NCI-H748 (cell line): Measurements from ENCODE around the gene ERN1.

Experiments
- DNase-seq: peaks from one replicate; lab custom pipeline; 2025; ENCODE audit not compliant: unreplicated experiment; lab: John Stamatoyannopoulos, UW

Gene ERN1

GRCh38 chr17:64158406-64158805, 28.5 kb upstream of the ERN1 start:
- DNase-seq: no peak

GRCh38 chr17:64157669-64158180, 27.8 kb upstream of the ERN1 start:
- no peak for DNase-seq

DNA sequence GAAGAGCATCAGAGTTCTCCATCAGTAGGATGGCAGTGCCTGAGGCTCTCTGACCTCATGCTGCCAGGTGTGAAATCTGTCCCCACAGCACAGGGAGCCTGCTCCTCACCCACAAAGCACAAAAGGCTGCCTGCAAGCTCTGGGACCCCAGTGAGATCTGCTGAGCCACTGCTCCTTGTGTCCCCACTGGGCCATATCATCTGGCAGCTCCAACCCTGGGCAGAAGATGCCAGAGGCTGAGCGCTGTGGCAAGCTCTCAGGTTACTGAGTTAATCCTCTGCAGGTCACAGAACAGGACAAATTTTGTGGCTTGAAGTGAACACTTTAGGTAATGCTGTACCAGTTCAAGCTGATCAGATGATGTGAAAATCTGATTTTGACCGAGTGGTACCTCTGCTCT, 26.7 kb upstream of the ERN1 start:
- DNase-seq: no peak

DNA sequence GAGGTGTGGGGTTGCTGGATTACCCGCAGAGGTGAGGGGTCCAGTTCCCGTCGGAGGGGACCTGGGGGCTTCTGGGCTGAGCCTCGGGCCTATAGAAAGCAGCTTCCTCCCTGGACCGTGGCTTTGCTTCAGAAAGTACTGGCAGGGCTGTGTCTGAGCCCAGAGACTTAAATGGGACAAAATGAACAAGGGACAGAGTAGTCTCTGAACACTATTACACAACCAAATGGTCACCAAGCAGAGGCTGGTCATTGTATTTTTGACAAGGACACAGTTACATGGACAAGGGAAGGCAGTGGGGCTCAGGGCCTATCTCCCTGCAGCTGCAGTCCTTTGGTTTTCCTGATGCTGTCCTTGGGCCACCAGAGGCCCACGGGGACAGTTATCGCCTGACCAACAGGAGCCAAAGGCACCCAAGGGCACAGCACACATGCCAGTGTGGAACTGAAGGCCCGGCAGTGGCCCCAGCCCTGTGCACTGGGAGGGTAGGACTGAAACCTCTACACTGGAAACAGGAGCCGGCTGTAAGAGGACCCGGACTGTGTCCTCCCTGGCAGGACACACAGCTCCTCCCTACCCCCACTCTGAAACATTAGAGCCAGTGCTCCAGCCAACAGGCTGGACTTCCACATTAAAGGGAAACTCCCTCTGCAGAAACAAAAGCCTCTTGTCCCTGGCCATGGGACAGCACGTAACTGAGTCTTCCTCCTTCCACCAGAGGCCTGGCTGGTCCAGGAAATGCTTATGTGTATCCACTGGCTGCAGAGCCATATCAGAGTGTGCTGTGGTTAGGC, 26.0 kb upstream of the ERN1 start:
- DNase-seq: no peak

DNA sequence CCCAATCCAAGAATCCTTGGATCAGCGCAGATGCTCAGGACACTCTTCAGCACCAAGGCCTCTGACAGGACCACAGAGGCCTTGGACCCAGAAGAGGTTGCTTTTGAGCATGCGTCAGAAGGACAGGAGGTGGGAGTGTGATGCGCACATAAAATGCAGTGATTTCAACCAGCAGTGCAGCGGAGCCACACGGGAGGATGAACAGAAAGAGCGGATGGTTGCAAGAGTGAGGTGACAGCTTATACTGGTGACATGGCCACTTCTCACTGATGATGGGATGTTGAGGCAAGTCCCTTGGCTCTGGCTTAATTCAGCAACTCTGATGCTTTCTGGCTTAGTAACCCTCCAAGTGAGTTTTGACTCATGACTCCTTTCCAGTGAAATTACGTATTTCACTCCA, 25.2 kb upstream of the ERN1 start:
- no peak for DNase-seq

DNA sequence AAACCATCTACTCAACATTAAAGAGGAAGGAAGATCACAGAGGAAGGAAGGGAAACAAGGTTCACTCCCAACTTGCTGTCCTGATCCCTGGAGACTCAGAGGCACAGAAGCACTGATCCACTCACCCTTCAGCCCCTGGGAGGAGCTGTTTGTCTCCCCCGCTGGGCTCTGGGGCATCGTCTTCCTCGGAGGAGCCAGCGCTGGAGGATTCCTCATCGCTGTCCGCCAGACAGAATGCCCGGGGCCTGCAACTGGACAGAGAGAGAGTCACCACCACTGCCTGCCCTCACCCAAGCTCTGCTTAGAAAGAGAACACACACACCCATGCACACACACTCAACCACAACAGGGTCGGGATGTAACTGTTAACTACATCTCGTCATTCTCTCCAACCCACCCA, 24.8 kb upstream of the ERN1 start:
- no peak for DNase-seq

GRCh38 chr17:64154313-64154695, 24.4 kb upstream of the ERN1 start:
- no peak for DNase-seq

DNA sequence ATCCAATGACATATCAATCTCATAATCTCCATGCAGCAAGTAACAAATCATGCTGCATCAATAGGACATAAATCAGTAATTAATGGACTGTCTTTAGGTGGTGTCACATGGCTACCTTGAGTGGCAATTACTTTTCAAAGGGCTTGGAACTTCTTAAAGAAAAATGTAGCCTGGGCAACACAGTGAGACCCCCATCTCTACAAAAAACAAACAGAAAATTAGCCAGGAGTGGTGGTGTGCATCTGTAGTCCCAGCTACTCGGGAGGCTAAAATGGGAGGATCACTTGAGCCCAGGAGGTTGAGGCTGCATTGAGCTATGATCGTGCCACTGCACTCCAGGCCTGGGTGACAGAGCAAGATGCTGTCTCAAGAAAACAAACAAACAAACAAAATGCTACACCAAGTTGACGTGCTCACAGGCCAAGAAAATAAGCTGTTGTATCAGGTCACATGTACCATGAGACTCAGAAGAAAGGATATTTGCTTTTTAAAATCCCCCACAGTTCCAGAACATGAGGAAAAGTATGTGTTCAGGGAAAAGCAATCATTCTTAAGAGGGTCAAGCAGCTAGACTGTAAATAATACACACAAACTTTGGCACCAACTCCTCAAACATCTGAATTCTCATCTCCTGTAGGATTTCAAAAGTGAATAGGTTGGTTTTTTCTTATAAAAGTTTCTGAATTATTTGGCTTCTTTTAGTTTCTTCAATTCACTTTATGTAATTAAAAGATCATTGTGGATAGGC, 23.8 kb upstream of the ERN1 start:
- no peak for DNase-seq

GRCh38 chr17:64152428-64153125, 22.6 kb upstream of the ERN1 start:
- no peak for DNase-seq

- DNase-seq: no peak
These were observed 21.0 kb upstream of the ERN1 start for GRCh38 chr17:64151016-64151368.

DNA sequence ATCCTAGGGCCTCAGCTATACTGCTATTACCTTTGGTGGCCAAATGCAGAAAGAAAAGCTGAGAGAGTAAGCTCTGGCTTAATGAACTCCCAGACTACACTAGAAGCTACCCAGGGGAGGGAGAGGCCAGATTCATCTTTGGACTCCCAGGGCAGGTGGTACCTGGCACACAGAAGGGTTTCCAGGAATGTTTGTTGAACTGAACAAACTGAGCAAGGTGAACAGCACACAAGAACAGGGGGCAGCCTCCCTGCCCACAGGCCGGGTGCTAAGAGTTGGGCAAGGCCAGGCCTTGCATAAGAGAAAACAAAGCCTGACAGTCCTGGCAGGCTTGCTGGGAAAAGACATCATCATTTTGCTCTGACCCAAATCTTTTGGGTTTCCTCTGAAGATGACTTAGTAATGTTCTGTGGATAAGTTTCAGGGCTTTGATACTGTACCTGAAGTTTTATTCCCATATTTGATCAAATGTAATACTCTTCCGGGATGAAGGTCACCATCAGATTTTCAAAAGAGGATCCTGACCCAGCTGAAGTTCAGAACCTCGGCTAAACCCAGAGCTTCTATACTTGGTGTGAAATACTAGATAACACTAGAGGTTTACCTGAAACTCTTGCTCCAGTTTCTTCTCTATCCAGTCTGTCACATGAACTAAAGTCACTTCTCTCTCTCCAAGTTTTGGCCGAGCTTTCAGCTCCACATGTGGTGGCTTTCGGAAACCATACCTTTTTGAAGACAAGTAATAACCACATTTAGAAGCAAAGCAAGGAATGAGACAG, 20.5 kb upstream of the ERN1 start:
- no peak for DNase-seq

DNA sequence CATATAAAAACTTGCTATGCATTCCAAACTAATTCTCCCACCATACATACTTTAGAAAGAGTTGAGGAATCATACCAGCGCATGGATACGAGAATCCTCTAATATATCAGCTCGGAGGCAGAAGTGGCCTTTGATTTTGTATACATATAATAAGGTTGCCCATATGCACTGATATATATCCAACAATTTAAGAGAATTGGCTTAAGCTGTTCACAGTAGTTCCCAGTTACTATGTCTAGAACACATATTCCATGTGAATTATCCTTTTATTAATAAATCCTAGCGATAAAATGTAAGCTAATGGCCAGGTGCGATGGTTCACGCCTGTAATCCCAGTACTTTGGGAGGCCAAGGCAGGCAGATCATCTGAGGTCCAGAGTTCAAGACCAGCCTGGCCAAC, 19.3 kb upstream of the ERN1 start:
- DNase-seq: no peak

- no peak for DNase-seq
These were observed 18.8 kb upstream of the ERN1 start for GRCh38 chr17:64148699-64149098.

DNA sequence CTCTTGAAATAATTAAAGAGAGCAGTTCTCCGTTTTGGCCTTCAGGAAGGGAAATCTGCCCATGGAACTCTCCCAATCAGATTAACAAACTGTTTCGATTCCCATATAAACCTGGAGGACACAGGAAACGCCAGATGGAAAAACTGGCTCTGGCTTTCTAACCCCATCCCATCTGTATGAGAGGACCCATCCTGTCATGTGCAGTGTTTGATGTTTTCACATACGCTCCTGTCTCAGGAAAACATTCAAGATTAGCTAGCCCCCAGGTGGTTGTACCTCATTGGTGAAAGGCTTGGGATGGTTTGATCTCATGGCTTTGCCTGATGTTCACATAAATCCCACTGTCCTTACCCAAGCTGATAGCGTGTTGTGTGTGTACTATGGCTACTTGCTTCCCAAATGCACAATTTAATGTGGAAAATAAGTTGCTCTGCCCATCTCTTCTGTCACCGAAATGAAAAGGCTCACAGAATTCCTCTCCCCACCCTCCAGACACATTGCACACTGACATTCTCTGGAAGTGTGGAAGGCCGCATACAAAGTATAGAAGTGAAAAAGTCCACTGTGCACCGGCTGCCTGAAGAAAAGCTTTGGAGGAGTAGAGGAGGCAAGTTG, 18.2 kb upstream of the ERN1 start:
- DNase-seq: no peak

- DNase-seq: no peak
These were observed 17.4 kb upstream of the ERN1 start for GRCh38 chr17:64147110-64148016.

GRCh38 chr17:64146418-64147109, 16.6 kb upstream of the ERN1 start:
- DNase-seq: peak; percentile 81

- peak; percentile 99 for DNase-seq
These were observed 15.9 kb upstream of the ERN1 start for GRCh38 chr17:64145751-64146417.

- DNase-seq: no peak
These were observed 15.4 kb upstream of the ERN1 start for GRCh38 chr17:64145375-64145750.

DNA sequence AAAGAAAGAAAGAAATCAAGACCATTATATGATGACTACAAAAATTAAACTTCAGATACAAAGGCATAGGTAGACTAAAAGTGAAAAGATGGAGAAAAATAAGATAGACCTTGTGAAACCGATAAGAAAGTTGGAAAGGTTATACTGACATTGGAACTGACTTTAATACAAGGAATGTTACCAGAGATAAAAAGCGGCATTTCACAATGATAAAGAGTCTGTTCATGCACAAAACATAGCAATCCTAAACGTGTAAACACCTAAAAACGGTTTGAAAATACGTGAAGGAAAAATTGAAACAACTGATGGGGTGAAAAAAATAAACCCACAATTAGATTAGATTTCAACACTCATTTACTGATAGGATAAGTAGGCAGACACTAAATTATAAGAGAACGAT, 9.6 kb upstream of the ERN1 start:
- no peak for DNase-seq
